Caco-2 (cell line): Measurements from ENCODE around the gene CFAP46. TPM values are rescaled to one million over a fixed set of nuclear protein-coding genes. Genes with fewer than 3 reads are reported as not detected.

Source experiments
- BruUV-seq: library from RNA; stranded (reverse); fragments of 400-500 nt; replicated peaks from 2 replicates; lab custom pipeline; 2021; lab: Mats Ljungman, UMichigan
- CTCF ChIA-PET: fragments of 300-600 bp; sonication (Branson Sonifier 250); formaldehyde crosslinking; loops from one replicate; lab custom pipeline; 2022; ENCODE audit warnings: antibody characterized with exemption; lab: Charles Lee
- POLR2A ChIA-PET: fragments of 300-600 bp; sonication (Branson Sonifier 250); formaldehyde crosslinking; loops from one replicate; lab custom pipeline; 2022; ENCODE audit warnings: antibody characterized with exemption; lab: Charles Lee
- DNase-seq, 2 experiments: peaks; one replicate each; pipeline versions ENCODE4 v3.0.0 to v3.0.0-alpha.2; 2020 to 2022
- H3K27me3 ChIP-seq: replicated peaks from 2 replicates; pipeline ENCODE4 v1.6.0; 2011; ENCODE audit warnings: low read length; ENCODE audit not compliant: control insufficient read depth, insufficient read depth
- H3K36me3 ChIP-seq: 2 replicates; pipeline ENCODE4 v1.5.1; 2011; ENCODE audit warnings: low read length; ENCODE audit not compliant: control insufficient read depth, insufficient read depth
- H3K4me1 ChIP-seq: fragments of 250-450 bp; sonication (Bioruptor Pico); 2 replicates; pipeline ENCODE4 v1.5.1; 2020; ENCODE audit warnings: mild to moderate bottlenecking
- H3K4me3 ChIP-seq: 2 replicates; pipeline ENCODE4 v1.5.1; 2011; ENCODE audit warnings: low read depth, mild to moderate bottlenecking, control low read depth, low read length
- H3K9me3 ChIP-seq: fragments of 250-450 bp; sonication (Bioruptor Pico); 2 replicates; pipeline ENCODE4 v1.5.1; 2020; ENCODE audit warnings: mild to moderate bottlenecking, moderate library complexity
- H3K27ac Mint-ChIP-seq: one replicate; pipeline ENCODE4 v1.8.0; 2022; ENCODE audit warnings: mixed read lengths; ENCODE audit not compliant: unreplicated experiment
- H3K27me3 Mint-ChIP-seq: one replicate; pipeline ENCODE4 v1.8.0; 2022; ENCODE audit warnings: mixed read lengths; ENCODE audit not compliant: insufficient read depth, unreplicated experiment
- H3K36me3 Mint-ChIP-seq: one replicate; pipeline ENCODE4 v1.8.0; 2022; ENCODE audit warnings: mild to moderate bottlenecking, mixed read lengths; ENCODE audit not compliant: insufficient read depth, unreplicated experiment
- H3K4me1 Mint-ChIP-seq: one replicate; pipeline ENCODE4 v1.8.0; 2022; ENCODE audit warnings: low read depth, mixed read lengths; ENCODE audit not compliant: unreplicated experiment
- H3K4me3 Mint-ChIP-seq: one replicate; pipeline ENCODE4 v1.8.0; 2022; ENCODE audit warnings: mild to moderate bottlenecking, moderate library complexity, mixed read lengths; ENCODE audit not compliant: unreplicated experiment
- H3K9me3 Mint-ChIP-seq: one replicate; pipeline ENCODE4 v1.8.0; 2022; ENCODE audit warnings: mixed read lengths; ENCODE audit not compliant: unreplicated experiment
- CTCF ChIP-seq, 2 experiments: fragments of 200-600 bp in 1 of 2; IDR thresholded peaks; 1 replicate in 1 of 2; 2 replicates in 1 of 2; pipeline versions ENCODE4 v1.5.1 to v1.8.0; 2011 to 2022; ENCODE audit warnings: antibody characterized with exemption in 1 of 2, control low read depth in 1 of 2, inconsistent platforms in 1 of 2, low read depth in 1 of 2, low read length in 1 of 2, mild to moderate bottlenecking in 1 of 2, moderate library complexity in 1 of 2; ENCODE audit not compliant: insufficient read depth in 1 of 2, severe bottlenecking in 1 of 2, unreplicated experiment in 1 of 2
- intact Hi-C: fragments of 100-400 bp; cut with micrococcal nuclease; formaldehyde crosslinking; loops from one replicate; pipeline ENCODE4 v1.10.0; 2022; ENCODE audit not compliant: unreplicated experiment
- total RNA-seq: library from RNA; stranded (reverse); gene quantifications from 2 replicates; pipeline ENCODE4 v1.2.3, GENCODE V29; 2022

The CFAP46 gene
- total RNA-seq, 1 experiment from 2014 or later, result not detected

GRCh38 chr10:132783940-132784865 lies 158.2 kb downstream of the CFAP46 start:
- no peaks in the 10 kb centered on the region for H3K9me3 ChIP-seq
- H3K4me1 Mint-ChIP-seq, result no peaks in the 10 kb centered on the region
- H3K27me3 Mint-ChIP-seq, result no peaks in the 10 kb centered on the region
- 0 out of 2 replicates have a peak, but pooled peaks cover 1% of the 10 kb centered on the region for H3K27me3 ChIP-seq
- no peak overlapping the region for H3K27ac Mint-ChIP-seq
- peaks cover 9% of the 10 kb centered on the region for H3K36me3 Mint-ChIP-seq
- ChIA-PET POLR2A (no interaction called here), CTCF (no interaction called here)
- no TSS peak for BruUV-seq
- no peak for TF ChIP-seq CTCF (IDR thresholded peaks at IDR 0.05; ENCODE audit: insufficient read depth in 1 of 2, low read depth in 1 of 2, low read length in 1 of 2, severe bottlenecking in 1 of 2, unreplicated experiment in 1 of 2)
- H3K4me3 Mint-ChIP-seq, result no peak overlapping the region
- no peaks in the 10 kb centered on the region for H3K9me3 Mint-ChIP-seq
- no peak overlapping the region for H3K4me3 ChIP-seq
- no peaks in the 10 kb centered on the region for H3K36me3 ChIP-seq
- DNase-seq, result no peak
- peaks cover 11% of the 10 kb centered on the region; the same call in 1 of the 2 replicates for H3K4me1 ChIP-seq
- intact Hi-C loops, result no loop called here

- no peak overlapping the region for H3K4me3 Mint-ChIP-seq
- no peaks in the 10 kb centered on the region for H3K36me3 ChIP-seq
- TF ChIP-seq CTCF (IDR thresholded peaks at IDR 0.05; ENCODE audit: insufficient read depth in 1 of 2, low read depth in 1 of 2, low read length in 1 of 2, severe bottlenecking in 1 of 2, unreplicated experiment in 1 of 2), result no peak
- H3K9me3 ChIP-seq, result no peaks in the 10 kb centered on the region
- POLR2A ChIA-PET, result no interaction called here
- H3K27me3 Mint-ChIP-seq, result no peaks in the 10 kb centered on the region
- H3K27ac Mint-ChIP-seq, result no peak overlapping the region
- H3K36me3 Mint-ChIP-seq, result peaks cover 9% of the 10 kb centered on the region
- intact Hi-C loops, result no loop called here
- CTCF ChIA-PET, result no interaction called here
- H3K27me3 ChIP-seq, result 0 out of 2 replicates have a peak, but pooled peaks cover 1% of the 10 kb centered on the region
- H3K4me1 ChIP-seq, result peaks cover 11% of the 10 kb centered on the region; the same call in 1 of the 2 replicates
- H3K9me3 Mint-ChIP-seq, result no peaks in the 10 kb centered on the region
- DNase-seq, result no peak
- no TSS peak for BruUV-seq
- H3K4me1 Mint-ChIP-seq, result no peaks in the 10 kb centered on the region
- H3K4me3 ChIP-seq, result no peak overlapping the region
Measured at GRCh38 chr10:132783165-132783939, 159.0 kb downstream of the CFAP46 start.

GRCh38 chr10:132781556-132781955 lies 160.8 kb downstream of the CFAP46 start:
- ChIA-PET POLR2A (no interaction called here), CTCF (no interaction called here)
- Mint-ChIP-seq H3K27me3 (no peaks in the 10 kb centered on the region), H3K36me3 (peaks cover 9% of the 10 kb centered on the region), H3K27ac (no peak overlapping the region), H3K4me1 (no peaks in the 10 kb centered on the region), H3K4me3 (no peak overlapping the region), H3K9me3 (no peaks in the 10 kb centered on the region)
- DNase-seq, result no peak
- intact Hi-C loops, result no loop called here
- no peaks in the 10 kb centered on the region for H3K27me3 ChIP-seq
- H3K36me3 ChIP-seq, result no peaks in the 10 kb centered on the region; the same call in 1 of the 2 replicates
- no peak for TF ChIP-seq CTCF (IDR thresholded peaks at IDR 0.05; ENCODE audit: insufficient read depth in 1 of 2, low read depth in 1 of 2, low read length in 1 of 2, severe bottlenecking in 1 of 2, unreplicated experiment in 1 of 2)
- H3K4me1 ChIP-seq, result 0 out of 2 replicates have a peak, but pooled peaks cover 3% of the 10 kb centered on the region
- BruUV-seq, result no TSS peak
- H3K9me3 ChIP-seq, result no peaks in the 10 kb centered on the region
- no peak overlapping the region for H3K4me3 ChIP-seq
